IgD-negative memory B cell (primary cell): ENCODE measurements around the gene MYO10. TPM values are rescaled to one million over a fixed set of nuclear protein-coding genes. Genes with fewer than 3 reads are reported as not detected.
"Not testable (repeated sequence)": the region's sequence is repeated elsewhere in the genome, so short reads cannot be mapped to it uniquely, and the experiment has no call there.

Experiments
- H3K27ac Mint-ChIP-seq, 3 donors: one replicate each; pipeline ENCODE4 v1.8.0; 2020 to 2022; ENCODE audit warnings: mild to moderate bottlenecking in 3 of 3, mixed read lengths in 3 of 3, moderate library complexity in 1 of 3
- H3K27me3 Mint-ChIP-seq: one replicate; pipeline ENCODE4 v1.8.0; 2021; ENCODE audit warnings: mixed read lengths
- H3K36me3 Mint-ChIP-seq: one replicate; pipeline ENCODE4 v1.8.0; 2020; ENCODE audit warnings: mild to moderate bottlenecking, mixed read lengths
- H3K4me1 Mint-ChIP-seq, 3 donors: one replicate each; pipeline ENCODE4 v1.8.0; 2020 to 2022; ENCODE audit warnings: mixed read lengths in 3 of 3, mild to moderate bottlenecking in 1 of 3
- H3K4me3 Mint-ChIP-seq, 4 donors: one replicate each; pipeline ENCODE4 v1.8.0; 2020 to 2022; ENCODE audit warnings: mild to moderate bottlenecking in 4 of 4, mixed read lengths in 4 of 4, moderate library complexity in 3 of 4
- H3K9me3 Mint-ChIP-seq, 3 donors: one replicate each; pipeline ENCODE4 v1.8.0; 2020 to 2021; ENCODE audit warnings: mixed read lengths in 3 of 3, mild to moderate bottlenecking in 1 of 3
- polyA plus RNA-seq: library from polyadenylated mRNA; unstranded; fragments of 300-500 nt; fragmentation: Illumina TruSeq; gene quantifications from one replicate; pipeline ENCODE4 v1.2.3, GENCODE V29; 2021

The MYO10 gene
- polyA plus RNA-seq, 1 donor from 2014 or later: not detected

- H3K27me3 Mint-ChIP-seq: no peaks in the 10 kb centered on the region
- H3K9me3 Mint-ChIP-seq: no peaks in the 10 kb centered on the region
- H3K4me1 Mint-ChIP-seq: peaks cover 0 to 2% (median 0%) of the 10 kb centered on the region in 3 donors
- H3K4me3 Mint-ChIP-seq: no peak overlapping the region
- no peak overlapping the region for H3K27ac Mint-ChIP-seq
- no peaks in the 10 kb centered on the region for H3K36me3 Mint-ChIP-seq
Measured at GRCh38 chr5:16671208-16671607, 264.9 kb downstream of the MYO10 start.

GRCh38 chr5:16669776-16670175 lies 266.3 kb downstream of the MYO10 start:
- Mint-ChIP-seq H3K9me3 (no peaks in the 10 kb centered on the region), H3K36me3 (no peaks in the 10 kb centered on the region), H3K4me1 (peaks cover 0 to 2% (median 0%) of the 10 kb centered on the region in 3 donors), H3K27me3 (no peaks in the 10 kb centered on the region), H3K4me3 (no peak overlapping the region), H3K27ac (no peak overlapping the region)

GRCh38 chr5:16668631-16669030 lies 267.5 kb downstream of the MYO10 start:
- Mint-ChIP-seq H3K27ac (no peak overlapping the region), H3K9me3 (no peaks in the 10 kb centered on the region), H3K4me3 (no peak overlapping the region), H3K27me3 (no peaks in the 10 kb centered on the region), H3K4me1 (peaks cover 0 to 2% (median 0%) of the 10 kb centered on the region in 3 donors), H3K36me3 (no peaks in the 10 kb centered on the region)

- Mint-ChIP-seq H3K27ac (no peak overlapping the region), H3K36me3 (no peaks in the 10 kb centered on the region)
Measured at GRCh38 chr5:16668194-16668593, 267.9 kb downstream of the MYO10 start.

GRCh38 chr5:16666883-16667398 lies 269.1 kb downstream of the MYO10 start:
- H3K9me3 Mint-ChIP-seq: no peaks in the 10 kb centered on the region
- H3K36me3 Mint-ChIP-seq: no peaks in the 10 kb centered on the region
- peaks cover 0 to 2% (median 0%) of the 10 kb centered on the region in 3 donors for H3K4me1 Mint-ChIP-seq
- no peak overlapping the region for H3K4me3 Mint-ChIP-seq
- no peaks in the 10 kb centered on the region for H3K27me3 Mint-ChIP-seq
- H3K27ac Mint-ChIP-seq: no peak overlapping the region

More at GRCh38 chr5:16668194-16668593, 267.9 kb downstream of the MYO10 start:
- no peaks in the 10 kb centered on the region for H3K27me3 Mint-ChIP-seq
- H3K4me3 Mint-ChIP-seq: peak overlapping the region in 1 of 4 donors; percentile 44
- H3K4me1 Mint-ChIP-seq: peaks cover 0 to 2% (median 0%) of the 10 kb centered on the region in 3 donors
- H3K9me3 Mint-ChIP-seq: no peaks in the 10 kb centered on the region

GRCh38 chr5:16666130-16666882 lies 269.8 kb downstream of the MYO10 start:
- H3K4me3 Mint-ChIP-seq: no peak overlapping the region
- H3K27me3 Mint-ChIP-seq: no peaks in the 10 kb centered on the region
- peaks cover 0 to 2% (median 0%) of the 10 kb centered on the region in 3 donors for H3K4me1 Mint-ChIP-seq
- no peak overlapping the region for H3K27ac Mint-ChIP-seq
- no peaks in the 10 kb centered on the region for H3K36me3 Mint-ChIP-seq
- no peaks in the 10 kb centered on the region for H3K9me3 Mint-ChIP-seq

- H3K4me3 Mint-ChIP-seq: no peak overlapping the region
Measured at GRCh38 chr5:16665601-16666000, 270.5 kb downstream of the MYO10 start.

GRCh38 chr5:16664368-16664767 lies 271.7 kb downstream of the MYO10 start:
- H3K27ac Mint-ChIP-seq: no peak overlapping the region
- H3K9me3 Mint-ChIP-seq: no peaks in the 10 kb centered on the region
- peaks cover 0 to 2% (median 0%) of the 10 kb centered on the region in 3 donors for H3K4me1 Mint-ChIP-seq
- H3K4me3 Mint-ChIP-seq: no peak overlapping the region
- H3K27me3 Mint-ChIP-seq: no peaks in the 10 kb centered on the region
- H3K36me3 Mint-ChIP-seq: no peaks in the 10 kb centered on the region

More at GRCh38 chr5:16665601-16666000, 270.5 kb downstream of the MYO10 start:
- Mint-ChIP-seq H3K9me3 (no peaks in the 10 kb centered on the region), H3K27ac (no peak overlapping the region), H3K36me3 (no peaks in the 10 kb centered on the region), H3K27me3 (no peaks in the 10 kb centered on the region), H3K4me1 (peaks cover 0 to 2% (median 0%) of the 10 kb centered on the region in 3 donors)

- Mint-ChIP-seq H3K4me1 (peaks cover 0 to 2% (median 0%) of the 10 kb centered on the region in 3 donors), H3K4me3 (no peak overlapping the region)
Measured at GRCh38 chr5:16663840-16664239, 272.2 kb downstream of the MYO10 start.

GRCh38 chr5:16661713-16662112 lies 274.4 kb downstream of the MYO10 start:
- H3K4me3 Mint-ChIP-seq: no peak overlapping the region
- H3K27ac Mint-ChIP-seq: no peak overlapping the region
- no peaks in the 10 kb centered on the region for H3K27me3 Mint-ChIP-seq
- peaks cover 0 to 2% (median 0%) of the 10 kb centered on the region in 3 donors for H3K9me3 Mint-ChIP-seq
- H3K4me1 Mint-ChIP-seq: no peaks in the 10 kb centered on the region
- H3K36me3 Mint-ChIP-seq: no peaks in the 10 kb centered on the region

More at GRCh38 chr5:16663840-16664239, 272.2 kb downstream of the MYO10 start:
- H3K27ac Mint-ChIP-seq: no peak overlapping the region
- no peaks in the 10 kb centered on the region for H3K27me3 Mint-ChIP-seq
- no peaks in the 10 kb centered on the region for H3K36me3 Mint-ChIP-seq
- no peaks in the 10 kb centered on the region for H3K9me3 Mint-ChIP-seq

GRCh38 chr5:16660982-16661381 lies 275.1 kb downstream of the MYO10 start:
- H3K4me3 Mint-ChIP-seq: peak overlapping the region in 1 of 4 donors; percentile 6
- H3K9me3 Mint-ChIP-seq: peaks cover 0 to 2% (median 0%) of the 10 kb centered on the region in 3 donors
- no peaks in the 10 kb centered on the region for H3K27me3 Mint-ChIP-seq
- H3K27ac Mint-ChIP-seq: no peak overlapping the region
- H3K4me1 Mint-ChIP-seq: no peaks in the 10 kb centered on the region
- no peaks in the 10 kb centered on the region for H3K36me3 Mint-ChIP-seq

GRCh38 chr5:16659536-16659935 lies 276.6 kb downstream of the MYO10 start:
- no peak overlapping the region for H3K27ac Mint-ChIP-seq
- H3K4me1 Mint-ChIP-seq: no peaks in the 10 kb centered on the region
- H3K4me3 Mint-ChIP-seq: no peak overlapping the region
- no peaks in the 10 kb centered on the region for H3K36me3 Mint-ChIP-seq
- H3K27me3 Mint-ChIP-seq: no peaks in the 10 kb centered on the region
- H3K9me3 Mint-ChIP-seq: peaks cover 0 to 4% (median 0%) of the 10 kb centered on the region in 3 donors

GRCh38 chr5:16656561-16657191 lies 279.4 kb downstream of the MYO10 start:
- H3K4me1 Mint-ChIP-seq: no peaks in the 10 kb centered on the region
- H3K9me3 Mint-ChIP-seq: peaks cover 0 to 4% (median 0%) of the 10 kb centered on the region in 3 donors
- H3K36me3 Mint-ChIP-seq: no peaks in the 10 kb centered on the region
- H3K27ac Mint-ChIP-seq: no peak overlapping the region
- H3K27me3 Mint-ChIP-seq: no peaks in the 10 kb centered on the region
- H3K4me3 Mint-ChIP-seq: peak overlapping the region in 1 of 4 donors; percentile 10

GRCh38 chr5:16654647-16655334 lies 281.3 kb downstream of the MYO10 start:
- H3K9me3 Mint-ChIP-seq: peaks cover 0 to 7% (median 0%) of the 10 kb centered on the region in 3 donors
- H3K27ac Mint-ChIP-seq: no peak overlapping the region
- H3K36me3 Mint-ChIP-seq: no peaks in the 10 kb centered on the region

GRCh38 chr5:16648739-16649138 lies 287.3 kb downstream of the MYO10 start:
- H3K27ac Mint-ChIP-seq, H3K4me3 Mint-ChIP-seq, H3K27me3 Mint-ChIP-seq: not testable (repeated sequence)

More at GRCh38 chr5:16654647-16655334, 281.3 kb downstream of the MYO10 start:
- Mint-ChIP-seq H3K4me1 (no peaks in the 10 kb centered on the region), H3K27me3 (no peaks in the 10 kb centered on the region), H3K4me3 (peak overlapping the region in 1 of 4 donors; percentile 8)

More at GRCh38 chr5:16648739-16649138, 287.3 kb downstream of the MYO10 start:
- not testable (repeated sequence) for H3K4me1 Mint-ChIP-seq, H3K36me3 Mint-ChIP-seq
- peaks cover 0 to 15% (median 1%) of the 10 kb centered on the region in 3 donors for H3K9me3 Mint-ChIP-seq
